GM12873 (cell line): ENCODE measurements around the gene KCNQ1.

Experiments used
- TF ChIP-seq, protein P1 (sequence below): IDR thresholded peaks from 2 replicates; pipeline ENCODE4 v1.5.1; 2012; ENCODE audit warnings: low read depth, mild to moderate bottlenecking, moderate library complexity, low read length, control low read depth; ENCODE audit not compliant: insufficient read depth; ENCODE audit errors: missing control alignments

The KCNQ1 gene

DNA sequence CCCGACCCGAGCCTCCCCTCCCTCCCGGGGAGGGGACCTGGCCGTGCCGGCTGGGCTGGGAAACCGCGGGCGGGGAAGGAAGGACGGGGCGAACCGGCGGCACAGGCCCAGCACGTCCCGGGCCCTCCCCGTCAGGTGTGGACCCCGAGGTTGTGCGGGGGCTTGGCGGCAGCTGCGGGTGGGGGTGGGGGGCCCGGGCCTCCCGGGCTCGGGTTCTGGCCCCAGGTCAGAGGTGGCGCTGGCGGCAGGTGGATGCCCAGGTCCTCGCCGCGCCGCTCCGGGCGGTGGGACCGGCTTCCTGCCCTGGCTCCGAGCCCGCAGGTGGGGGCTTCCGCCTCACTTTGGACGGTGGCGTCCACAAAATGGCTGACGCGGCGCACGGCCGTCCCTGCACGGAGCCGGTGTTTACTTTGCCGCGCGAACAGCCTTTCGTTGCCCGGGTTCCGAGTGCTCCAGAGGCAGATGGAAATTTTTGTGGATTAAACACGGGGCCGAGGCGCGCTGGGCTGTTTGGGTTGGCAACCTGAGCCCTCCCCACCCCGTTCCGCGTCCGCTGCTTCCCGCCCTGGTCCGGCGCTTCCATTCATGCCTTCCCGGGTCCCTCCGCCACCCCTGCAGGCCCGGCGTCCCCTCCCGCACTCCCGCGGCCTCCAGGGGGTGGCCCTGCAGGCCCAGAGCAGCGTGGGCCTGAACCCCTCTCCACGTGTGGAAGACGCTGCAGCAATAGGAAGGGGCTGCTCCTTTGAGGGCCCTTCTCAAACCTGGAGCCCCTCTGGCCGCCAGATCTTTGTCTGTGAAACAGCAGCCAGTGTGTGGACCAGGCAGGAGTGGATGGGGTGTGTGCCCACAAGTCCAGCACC lies 346.9 kb downstream of the KCNQ1 start:
- TF ChIP-seq, protein P1, sequence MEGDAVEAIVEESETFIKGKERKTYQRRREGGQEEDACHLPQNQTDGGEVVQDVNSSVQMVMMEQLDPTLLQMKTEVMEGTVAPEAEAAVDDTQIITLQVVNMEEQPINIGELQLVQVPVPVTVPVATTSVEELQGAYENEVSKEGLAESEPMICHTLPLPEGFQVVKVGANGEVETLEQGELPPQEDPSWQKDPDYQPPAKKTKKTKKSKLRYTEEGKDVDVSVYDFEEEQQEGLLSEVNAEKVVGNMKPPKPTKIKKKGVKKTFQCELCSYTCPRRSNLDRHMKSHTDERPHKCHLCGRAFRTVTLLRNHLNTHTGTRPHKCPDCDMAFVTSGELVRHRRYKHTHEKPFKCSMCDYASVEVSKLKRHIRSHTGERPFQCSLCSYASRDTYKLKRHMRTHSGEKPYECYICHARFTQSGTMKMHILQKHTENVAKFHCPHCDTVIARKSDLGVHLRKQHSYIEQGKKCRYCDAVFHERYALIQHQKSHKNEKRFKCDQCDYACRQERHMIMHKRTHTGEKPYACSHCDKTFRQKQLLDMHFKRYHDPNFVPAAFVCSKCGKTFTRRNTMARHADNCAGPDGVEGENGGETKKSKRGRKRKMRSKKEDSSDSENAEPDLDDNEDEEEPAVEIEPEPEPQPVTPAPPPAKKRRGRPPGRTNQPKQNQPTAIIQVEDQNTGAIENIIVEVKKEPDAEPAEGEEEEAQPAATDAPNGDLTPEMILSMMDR: no peak

DNA sequence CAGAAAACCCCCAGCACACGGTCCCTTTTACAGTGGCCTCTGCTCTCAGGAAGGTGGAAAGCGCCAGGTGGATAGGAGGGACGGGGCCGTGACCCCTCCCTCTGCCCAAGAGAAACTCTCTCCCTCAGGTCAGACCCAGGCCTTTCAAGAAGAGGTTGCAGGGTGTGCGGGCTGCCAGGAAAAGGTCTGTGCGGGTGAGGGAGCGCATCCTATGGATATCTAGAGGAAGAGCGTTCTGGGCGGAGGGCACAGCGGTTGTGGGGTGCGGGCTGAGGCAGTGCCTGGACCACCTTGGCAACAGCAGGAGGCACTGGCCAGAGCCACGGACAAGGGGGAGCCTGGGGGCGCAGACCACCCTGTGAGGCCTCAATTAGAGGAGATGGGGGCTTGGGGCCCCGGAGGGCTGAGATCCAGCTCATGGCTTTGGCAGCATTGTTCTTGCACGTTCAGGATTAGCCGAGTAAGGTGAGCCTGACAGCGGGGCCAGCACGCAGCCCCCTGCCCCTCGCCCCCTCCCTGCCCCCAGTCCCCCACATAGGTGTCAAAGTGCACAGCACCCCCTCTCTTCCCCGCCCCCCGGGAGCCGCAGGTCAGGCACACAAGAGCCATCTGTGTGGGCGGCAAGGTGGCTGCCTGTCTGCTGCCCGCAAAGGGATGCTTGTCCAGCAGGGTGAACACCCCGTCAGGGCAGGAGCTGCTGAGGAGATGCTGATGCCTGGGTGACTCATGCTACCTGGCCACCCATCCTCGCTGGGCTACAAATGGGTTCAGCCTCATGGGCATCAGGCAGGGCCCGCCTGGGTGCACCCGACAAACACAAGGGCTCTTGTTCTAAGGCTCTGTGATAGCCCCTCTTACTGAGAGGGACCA lies 347.8 kb downstream of the KCNQ1 start:
- TF ChIP-seq, protein P1: no peak

DNA sequence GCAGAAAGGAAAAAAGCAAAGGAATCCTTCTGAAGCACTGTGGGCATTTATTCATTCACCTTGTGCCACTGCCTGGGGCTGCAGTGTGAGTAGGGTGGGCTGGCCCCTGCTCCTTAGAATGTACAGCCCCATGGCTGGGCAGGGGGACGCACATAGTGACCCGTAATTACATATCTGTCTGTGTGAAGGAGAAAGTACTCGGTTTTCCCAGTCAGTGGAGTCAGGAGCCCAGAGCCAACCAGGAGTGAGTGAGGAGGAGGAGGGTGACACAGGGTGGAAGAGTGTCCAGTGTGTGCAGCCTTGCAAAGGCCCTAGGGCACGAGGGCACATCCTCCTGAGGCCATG lies 348.9 kb downstream of the KCNQ1 start:
- TF ChIP-seq, protein P1: no peak

DNA sequence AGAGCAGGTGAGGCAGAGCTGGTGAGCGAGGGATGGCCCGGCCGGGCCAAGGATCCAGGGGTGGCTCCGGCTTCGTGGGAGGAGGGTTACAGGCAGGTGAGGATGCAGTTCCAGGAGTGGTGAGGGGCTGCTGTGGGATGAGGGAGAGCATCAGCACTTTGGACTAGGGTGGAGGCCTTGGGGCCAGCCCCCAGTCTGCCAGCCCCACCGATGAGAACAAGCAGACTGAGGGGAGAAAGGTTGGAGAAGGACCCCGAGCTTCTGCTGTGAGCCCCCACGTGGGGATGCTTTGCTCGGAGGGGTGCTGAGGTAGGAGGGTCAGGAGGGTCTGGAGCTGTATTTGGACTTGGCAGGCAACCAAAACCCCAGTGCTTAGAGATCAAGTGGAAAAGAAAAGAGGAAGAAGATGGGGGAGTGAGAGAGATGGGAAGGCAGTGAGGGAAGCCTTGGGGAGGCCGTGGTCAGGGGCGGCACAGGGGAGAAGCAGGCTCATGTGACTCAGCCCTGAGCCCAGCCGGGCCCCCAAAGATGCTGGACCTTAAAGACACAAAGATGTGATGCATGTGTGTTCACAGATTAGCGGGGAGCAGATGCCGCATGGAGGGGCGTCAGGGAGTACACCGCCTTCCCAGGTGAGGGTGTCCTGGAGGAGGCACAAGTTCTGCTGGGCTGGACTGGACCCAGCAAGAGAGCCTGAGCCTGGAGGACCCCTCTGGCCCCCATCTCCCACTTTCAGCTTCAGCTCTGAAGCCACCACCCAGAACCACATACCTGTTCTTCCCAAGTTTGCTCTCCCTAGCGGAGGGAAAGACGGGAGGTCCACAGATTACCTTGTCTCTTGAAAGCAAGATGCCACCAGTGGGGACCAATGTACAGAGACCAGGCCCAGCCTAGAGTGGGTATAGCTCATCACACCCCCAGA lies 349.5 kb downstream of the KCNQ1 start:
- TF ChIP-seq, protein P1: no peak

DNA sequence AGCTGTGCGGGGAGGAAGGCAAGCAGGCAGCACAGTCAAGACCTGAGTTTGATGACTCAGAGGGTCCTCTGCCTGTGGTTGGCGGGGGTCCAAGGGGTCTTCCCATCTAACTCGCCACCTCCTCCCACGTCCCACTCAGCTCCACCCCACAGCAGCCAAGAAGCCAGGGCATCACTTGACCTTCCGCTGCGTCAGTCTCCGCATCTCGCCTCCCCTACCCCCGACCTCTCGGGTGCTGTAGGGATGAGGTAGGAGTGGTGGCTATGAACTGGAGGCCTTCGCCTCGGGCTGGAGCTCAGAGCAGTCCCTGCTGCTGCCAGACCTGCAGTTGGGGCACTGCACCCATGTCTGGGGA lies 350.1 kb downstream of the KCNQ1 start:
- TF ChIP-seq, protein P1: no peak

DNA sequence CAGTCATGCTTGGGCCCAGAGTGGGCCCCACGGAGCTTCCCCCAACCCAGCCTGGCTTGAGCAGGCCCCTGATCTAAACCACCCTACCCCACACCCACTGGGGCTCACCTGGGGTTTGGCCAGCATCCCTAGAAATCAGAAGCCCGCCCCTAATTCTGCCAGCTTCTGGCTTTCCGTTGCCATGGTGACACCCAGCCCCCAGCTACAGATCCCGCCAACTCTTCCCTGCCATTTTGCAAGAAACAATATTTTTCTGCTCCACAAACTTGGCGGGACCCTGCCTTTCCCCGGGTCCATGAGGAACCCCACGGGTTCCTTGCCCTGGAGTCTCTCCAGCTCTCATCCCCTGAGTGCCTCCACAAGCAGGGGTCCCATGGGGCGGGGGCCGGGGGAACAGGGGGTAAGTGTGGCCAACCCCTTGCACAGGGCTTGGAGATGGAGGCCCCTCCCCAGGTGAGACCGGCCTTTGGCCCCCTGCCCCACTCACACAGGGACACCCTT lies 350.7 kb downstream of the KCNQ1 start:
- TF ChIP-seq, protein P1: no peak
